GM19240 (cell line): Measurements from ENCODE around the gene CASTOR2.
"Not testable (repeated sequence)": the region's sequence is repeated elsewhere in the genome, so short reads cannot be mapped to it uniquely, and the experiment has no call there.

ENCODE experiments used
- DNase-seq: peaks from one replicate; pipeline ENCODE4 v3.0.0; 2011; ENCODE audit warnings: low spot score; ENCODE audit not compliant: insufficient read length

CASTOR2 gene

GRCh38 chr7:75050501-75050900, 86.0 kb downstream of the CASTOR2 start:
- no peak for DNase-seq

GRCh38 chr7:75054744-75055143, 90.2 kb downstream of the CASTOR2 start:
- DNase-seq, result no peak

DNA sequence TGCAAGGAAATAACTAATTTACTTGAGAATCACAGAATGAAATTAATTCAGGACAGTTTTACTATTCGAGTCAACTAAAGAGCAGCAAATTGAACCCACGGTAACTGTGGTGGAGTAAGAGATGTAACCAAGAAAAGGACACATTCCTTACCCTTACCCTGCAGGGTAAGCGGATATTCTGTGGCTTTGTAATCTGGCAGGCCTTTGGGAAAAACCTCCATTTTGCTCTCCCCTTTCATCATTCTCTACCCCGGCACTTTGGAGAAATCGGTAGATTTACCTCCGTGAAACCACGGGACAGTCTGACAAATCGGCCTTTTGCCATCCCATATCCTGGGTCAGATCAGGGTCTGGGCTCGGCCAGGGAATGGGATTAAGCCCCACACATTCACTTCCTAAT, 90.7 kb downstream of the CASTOR2 start:
- no peak for DNase-seq

DNA sequence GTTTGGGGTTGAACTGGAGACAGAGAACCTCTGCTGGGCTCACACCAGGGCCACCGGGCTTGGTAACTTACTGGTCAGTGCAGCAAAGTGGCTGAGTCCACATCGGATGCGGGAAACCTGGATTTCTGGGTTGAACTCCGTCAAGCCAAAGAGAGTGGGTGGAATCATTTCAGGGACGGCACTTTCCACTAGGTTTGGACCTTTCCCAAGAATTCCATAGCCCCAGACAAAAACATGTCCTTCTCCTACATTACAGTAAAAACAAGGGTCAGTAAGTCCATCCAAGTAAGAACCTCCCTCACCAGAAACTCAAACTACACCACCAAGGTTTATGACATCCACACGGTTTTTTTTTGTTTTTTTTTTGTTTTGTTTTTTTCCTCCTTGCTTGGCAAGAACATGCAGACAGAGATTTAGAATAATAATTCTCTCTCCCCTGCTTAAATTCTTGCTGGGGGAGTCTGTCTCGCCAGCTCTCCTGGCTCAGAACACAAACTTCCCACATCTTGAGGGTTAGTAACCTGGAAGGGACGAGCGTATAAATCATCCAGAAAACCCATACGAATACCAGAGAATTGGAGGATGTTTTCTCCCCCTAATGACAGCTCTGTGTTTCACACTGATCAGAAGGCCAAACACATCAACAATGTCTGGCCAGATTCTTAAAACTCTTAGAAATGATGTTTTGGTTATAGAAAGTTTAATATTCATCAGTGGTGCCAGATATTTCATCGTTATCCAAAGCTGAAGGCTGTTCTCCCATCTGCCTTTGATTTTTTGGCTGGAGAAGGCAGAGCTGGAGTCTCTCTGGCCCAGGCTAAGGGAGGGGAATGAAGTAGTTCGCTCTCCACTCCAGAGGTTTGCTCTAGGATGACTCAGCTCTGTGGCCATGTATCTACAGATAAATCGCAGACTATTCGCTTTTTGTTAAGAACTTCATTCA, 91.6 kb downstream of the CASTOR2 start:
- no peak for DNase-seq

GRCh38 chr7:75058406-75058805, 93.9 kb downstream of the CASTOR2 start:
- no peak for DNase-seq

GRCh38 chr7:75064291-75064690, 99.8 kb downstream of the CASTOR2 start:
- DNase-seq, result no peak

DNA sequence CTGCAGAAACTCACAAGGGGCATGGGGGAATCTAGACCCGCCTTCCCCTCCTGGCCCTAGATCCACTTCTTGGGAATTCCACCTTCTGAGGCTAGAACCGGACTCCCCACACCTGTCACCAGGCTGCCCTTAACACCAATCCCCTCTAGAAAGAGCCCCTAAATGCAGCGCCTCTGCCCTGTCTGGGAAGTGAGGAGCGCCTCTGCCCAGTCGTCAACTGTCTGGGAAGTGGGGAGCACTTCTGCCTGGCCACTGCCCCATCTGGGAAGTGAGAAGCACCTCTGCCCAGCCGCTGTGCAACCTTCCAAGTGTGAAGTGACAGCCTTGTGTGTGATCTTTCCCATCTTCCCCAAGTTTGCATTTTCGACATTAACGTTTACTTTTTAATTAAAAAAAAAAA, 100.3 kb downstream of the CASTOR2 start:
- DNase-seq, result no peak

GRCh38 chr7:75066521-75066920, 102.0 kb downstream of the CASTOR2 start:
- no peak for DNase-seq

GRCh38 chr7:75072981-75073283, 108.4 kb downstream of the CASTOR2 start:
- DNase-seq, result no peak

GRCh38 chr7:75074262-75074641, 109.7 kb downstream of the CASTOR2 start:
- DNase-seq, result not testable (repeated sequence)
